Measurements from ENCODE around the gene KIAA1549. TPM values are rescaled to one million over a fixed set of nuclear protein-coding genes. Genes with fewer than 3 reads are reported as not detected.
"Not testable (repeated sequence)": the region's sequence is repeated elsewhere in the genome, so short reads cannot be mapped to it uniquely, and the experiment has no call there.

Gene KIAA1549
- total RNA-seq, 4 donors from 2014 or later = 0.83 to 2.1 (median 1.5) TPM

DNA sequence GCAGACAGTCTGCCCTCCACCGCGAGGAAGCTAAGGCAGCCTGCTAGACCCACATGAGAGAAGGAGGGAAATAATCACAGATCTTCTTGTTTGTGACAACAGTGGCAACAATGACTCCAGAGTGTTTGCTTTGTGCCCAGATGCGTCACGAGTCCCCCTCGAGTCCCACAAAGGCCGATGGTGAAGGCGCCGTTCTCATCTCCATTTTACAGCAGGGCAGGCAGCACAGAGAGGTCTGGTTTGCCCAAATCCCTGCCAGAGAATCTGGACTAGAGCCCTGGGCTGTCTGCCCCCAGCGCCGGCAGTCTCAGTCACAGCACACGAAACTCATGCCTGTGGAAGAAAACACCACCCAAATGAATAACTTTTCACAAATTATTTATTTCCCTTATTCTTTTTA, 38.1 kb downstream of the KIAA1549 start:
- Histone ChIP-seq H3K4me3 (no peak overlapping the region), H3K9me3 (no peaks in the 10 kb centered on the region), H3K36me3 (no peaks in the 10 kb centered on the region), H3K27ac (no peak overlapping the region), H3K4me1 (no peaks in the 10 kb centered on the region), H3K27me3 (no peaks in the 10 kb centered on the region)
- 91% methylated on average over 11 of the region's 11 CpGs for WGBS
- no peak for TF ChIP-seq EP300 (IDR thresholded peaks at IDR 0.05)
- no peak for TF ChIP-seq POLR2AphosphoS5 (IDR thresholded peaks at IDR 0.05)
- no peak for TF ChIP-seq CTCF (IDR thresholded peaks at IDR 0.05)
- TF ChIP-seq POLR2A (IDR thresholded peaks at IDR 0.05) = no peak
- no peak for DNase-seq (ENCODE audit: low spot score in 2 of 2)

DNA sequence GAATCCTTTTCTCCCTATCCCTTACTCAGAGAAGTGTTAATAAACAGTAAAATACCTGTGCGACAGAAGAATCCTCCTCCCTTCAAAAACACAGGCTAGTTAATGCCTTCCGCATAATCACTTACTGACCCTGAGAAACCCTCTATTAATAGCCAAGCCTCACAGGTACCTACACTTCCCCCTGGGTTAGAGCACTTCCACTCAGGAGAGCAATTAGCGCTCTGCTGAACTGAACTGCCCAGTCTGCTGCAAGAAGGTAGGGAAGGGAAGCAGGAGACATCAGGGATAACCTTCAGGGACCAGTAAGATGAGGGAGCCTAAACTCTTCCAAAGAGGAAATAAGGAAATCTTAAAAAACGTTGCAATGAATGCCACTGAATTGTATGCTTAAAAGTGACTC, 39.6 kb downstream of the KIAA1549 start:
- Histone ChIP-seq H3K9me3 (no peaks in the 10 kb centered on the region), H3K27ac (no peak overlapping the region), H3K4me1 (no peaks in the 10 kb centered on the region), H3K27me3 (no peaks in the 10 kb centered on the region), H3K36me3 (no peaks in the 10 kb centered on the region), H3K4me3 (no peak overlapping the region)
- TF ChIP-seq POLR2A (IDR thresholded peaks at IDR 0.05) (no peak), POLR2AphosphoS5 (IDR thresholded peaks at IDR 0.05) (no peak), EP300 (IDR thresholded peaks at IDR 0.05) (no peak), CTCF (IDR thresholded peaks at IDR 0.05) (no peak)
- no peak for DNase-seq (ENCODE audit: low spot score in 2 of 2)
- 80% methylated on average over 4 of the region's 4 CpGs for WGBS

- H3K4me1 ChIP-seq; H3K27ac ChIP-seq; H3K9me3 ChIP-seq; H3K36me3 ChIP-seq; DNase-seq (ENCODE audit: low spot score in 2 of 2); H3K27me3 ChIP-seq; H3K4me3 ChIP-seq: not testable (repeated sequence)
- 98% methylated on average over 1 of the region's 1 CpG for WGBS
These were observed 40.6 kb downstream of the KIAA1549 start for GRCh38 chr7:138940602-138941001.

DNA sequence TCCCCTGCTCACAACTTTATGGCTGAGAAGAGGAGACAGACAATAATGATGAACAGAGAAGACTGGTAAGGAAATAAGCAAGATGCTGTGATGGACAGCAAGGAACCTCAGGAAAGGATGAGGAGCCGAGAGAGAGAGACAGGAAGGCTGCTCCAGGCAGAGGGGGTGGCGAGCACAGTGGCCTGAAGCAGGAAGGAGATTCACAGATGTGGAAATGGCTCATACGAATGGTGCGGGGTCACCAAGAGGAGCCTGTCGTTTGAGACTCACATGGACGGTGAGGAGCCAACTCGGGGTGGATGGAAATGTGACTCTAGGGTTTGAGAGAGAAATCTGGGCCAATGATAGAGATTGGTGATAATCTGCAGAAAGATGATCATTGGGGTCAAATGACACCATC, 43.7 kb downstream of the KIAA1549 start:
- Histone ChIP-seq H3K4me3 (no peak overlapping the region), H3K36me3 (no peaks in the 10 kb centered on the region), H3K9me3 (no peaks in the 10 kb centered on the region), H3K27ac (no peak overlapping the region), H3K27me3 (no peaks in the 10 kb centered on the region), H3K4me1 (peaks cover 14% of the 10 kb centered on the region)
- no peak for DNase-seq (ENCODE audit: low spot score in 2 of 2)
- WGBS = 92% methylated on average over 7 of the region's 7 CpGs
- TF ChIP-seq POLR2AphosphoS5 (IDR thresholded peaks at IDR 0.05) (no peak), POLR2A (IDR thresholded peaks at IDR 0.05) (no peak), CTCF (IDR thresholded peaks at IDR 0.05) (no peak), EP300 (IDR thresholded peaks at IDR 0.05) (no peak)

DNA sequence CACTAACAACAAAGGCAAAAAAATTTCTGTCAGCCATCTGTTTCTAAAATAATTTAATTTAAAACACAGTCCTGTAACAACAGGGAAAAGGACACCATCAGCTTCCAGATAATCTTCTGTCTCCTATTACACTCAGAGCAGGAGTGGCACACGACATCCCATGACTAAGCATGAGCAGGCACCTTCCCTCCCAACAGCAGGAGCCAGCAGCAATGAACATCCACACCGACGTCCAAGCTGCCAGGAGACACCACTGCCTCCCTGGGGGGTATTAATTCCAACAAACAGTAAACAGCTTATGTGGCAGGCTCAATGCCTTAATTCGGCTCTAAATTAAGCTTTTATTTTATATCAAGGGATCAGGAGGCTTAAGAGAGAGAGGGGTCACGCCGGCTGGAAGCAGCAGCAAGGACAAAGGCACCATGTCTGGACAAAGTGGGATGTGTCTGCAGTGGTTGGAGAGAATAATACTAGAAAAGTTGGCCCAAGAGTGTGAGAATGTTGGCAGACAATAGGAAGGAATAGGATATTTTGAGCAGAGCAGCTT, 45.7 kb downstream of the KIAA1549 start:
- WGBS = 27% methylated on average over 6 of the region's 6 CpGs

More for the DNA sequence above, 45.7 kb downstream of the KIAA1549 start:
- Histone ChIP-seq H3K27me3 (no peaks in the 10 kb centered on the region), H3K9me3 (no peaks in the 10 kb centered on the region), H3K27ac (no peak overlapping the region), H3K4me3 (no peak overlapping the region), H3K36me3 (no peaks in the 10 kb centered on the region), H3K4me1 (peaks cover 14% of the 10 kb centered on the region)
- DNase-seq (ENCODE audit: low spot score in 2 of 2) = no peak
- TF ChIP-seq POLR2A (IDR thresholded peaks at IDR 0.05) (no peak), EP300 (IDR thresholded peaks at IDR 0.05) (no peak), POLR2AphosphoS5 (IDR thresholded peaks at IDR 0.05) (no peak), CTCF (IDR thresholded peaks at IDR 0.05) (no peak)

Measured in suprapubic skin (tissue), 4 donors.